ENCODE measurements around the gene RAI14.

The RAI14 gene

GRCh38 chr5:34703767-34704713 is 47.9 kb downstream of the RAI14 start:
- H3K23ac ChIP-seq (ENCODE audit: low read length in 2 of 2), result no peak overlapping the region
- H2BK15ac ChIP-seq (ENCODE audit: low read depth, poor library complexity, severe bottlenecking), result no peak overlapping the region
- H2AFZ ChIP-seq (ENCODE audit: low read depth, low read length), result no peak overlapping the region
- H3K27me3 ChIP-seq (ENCODE audit: control insufficient read depth in 1 of 2, insufficient read depth in 1 of 2, low read length in 2 of 2), result no peaks in the 10 kb centered on the region
- no peak overlapping the region for H3K4ac ChIP-seq (ENCODE audit: low read depth in 1 of 2, low read length in 2 of 2)
- no peak overlapping the region for H4K91ac ChIP-seq (ENCODE audit: low read length)
- H3K14ac ChIP-seq (ENCODE audit: low read length in 2 of 2), result no peak overlapping the region
- no peak for DNase-seq
- H2BK12ac ChIP-seq (ENCODE audit: low read length in 2 of 2), result no peak overlapping the region
- no peak overlapping the region for H3K4me2 ChIP-seq (ENCODE audit: low read length, poor library complexity, severe bottlenecking)
- H3K79me1 ChIP-seq (replicated peaks; ENCODE audit: low read length, poor library complexity, severe bottlenecking), result peaks cover 1% of the 10 kb centered on the region
- peak overlapping the region; percentile 23 for H3K27ac ChIP-seq (ENCODE audit: low read length, poor library complexity, severe bottlenecking)
- no peak overlapping the region for H3K9ac ChIP-seq (ENCODE audit: low read length)
- peaks cover 8% of the 10 kb centered on the region for H3K4me1 ChIP-seq (ENCODE audit: control insufficient read depth, insufficient read depth, low read depth, low read length)
- peaks cover 9 to 42% of the 10 kb centered on the region in 2 experiments for H3K36me3 ChIP-seq (ENCODE audit: control insufficient read depth in 1 of 2, insufficient read depth in 2 of 2, low read depth in 1 of 2, low read length in 2 of 2)
- no peak overlapping the region for H3K4me3 ChIP-seq (ENCODE audit: insufficient read depth in 1 of 2, low read depth in 1 of 2, low read length in 2 of 2)
- H2AK5ac ChIP-seq (ENCODE audit: low read length, severe bottlenecking), result no peak overlapping the region
- H3K18ac ChIP-seq (ENCODE audit: low read depth in 1 of 2, low read length in 2 of 2), result no peak overlapping the region
- no peak overlapping the region for H4K8ac ChIP-seq (ENCODE audit: low read length)
- H2BK120ac ChIP-seq (ENCODE audit: low read depth, low read length), result no peak overlapping the region
- H2BK5ac ChIP-seq (ENCODE audit: low read depth, low read length, poor library complexity, severe bottlenecking), result no peak overlapping the region
- WGBS, result 84% methylated on average over 7 of the region's 10 CpGs
- H3K9me3 ChIP-seq (ENCODE audit: control insufficient read depth, low read length), result no peaks in the 10 kb centered on the region

GRCh38 chr5:34706084-34706483 is 50.0 kb downstream of the RAI14 start:
- Histone ChIP-seq H3K27ac (ENCODE audit: low read length, poor library complexity, severe bottlenecking) (no peak overlapping the region), H3K27me3 (ENCODE audit: control insufficient read depth in 1 of 2, insufficient read depth in 1 of 2, low read length in 2 of 2) (no peaks in the 10 kb centered on the region), H2BK12ac (ENCODE audit: low read length in 2 of 2) (no peak overlapping the region), H3K4me2 (ENCODE audit: low read length, poor library complexity, severe bottlenecking) (no peak overlapping the region), H3K79me1 (replicated peaks; ENCODE audit: low read length, poor library complexity, severe bottlenecking) (no peaks in the 10 kb centered on the region), H3K36me3 (ENCODE audit: control insufficient read depth in 1 of 2, insufficient read depth in 2 of 2, low read depth in 1 of 2, low read length in 2 of 2) (peaks cover 9 to 38% of the 10 kb centered on the region in 2 experiments), H3K4ac (ENCODE audit: low read depth in 1 of 2, low read length in 2 of 2) (no peak overlapping the region), H3K4me1 (ENCODE audit: control insufficient read depth, insufficient read depth, low read depth, low read length) (peaks cover 6% of the 10 kb centered on the region), H4K8ac (ENCODE audit: low read length) (no peak overlapping the region), H2BK15ac (ENCODE audit: low read depth, poor library complexity, severe bottlenecking) (no peak overlapping the region), H3K18ac (ENCODE audit: low read depth in 1 of 2, low read length in 2 of 2) (no peak overlapping the region), H4K91ac (ENCODE audit: low read length) (no peak overlapping the region), H2AK5ac (ENCODE audit: low read length, severe bottlenecking) (no peak overlapping the region), H3K9ac (ENCODE audit: low read length) (peak overlapping the region; percentile 61), H3K4me3 (ENCODE audit: insufficient read depth in 1 of 2, low read depth in 1 of 2, low read length in 2 of 2) (no peak overlapping the region), H2BK5ac (ENCODE audit: low read depth, low read length, poor library complexity, severe bottlenecking) (no peak overlapping the region), H3K14ac (ENCODE audit: low read length in 2 of 2) (no peak overlapping the region), H2AFZ (ENCODE audit: low read depth, low read length) (no peak overlapping the region), H3K23ac (ENCODE audit: low read length in 2 of 2) (no peak overlapping the region), H3K9me3 (ENCODE audit: control insufficient read depth, low read length) (no peaks in the 10 kb centered on the region), H2BK120ac (ENCODE audit: low read depth, low read length) (no peak overlapping the region)
- DNase-seq, result no peak
- 60% methylated on average over 1 of the region's 1 CpG for WGBS

GRCh38 chr5:34707451-34708107 is 51.5 kb downstream of the RAI14 start:
- Histone ChIP-seq H3K4me2 (ENCODE audit: low read length, poor library complexity, severe bottlenecking) (no peak overlapping the region), H2AFZ (ENCODE audit: low read depth, low read length) (no peak overlapping the region)
- no peak for DNase-seq

GRCh38 chr5:34708777-34709176 is 52.6 kb downstream of the RAI14 start:
- H3K79me1 ChIP-seq (replicated peaks; ENCODE audit: low read length, poor library complexity, severe bottlenecking), result no peaks in the 10 kb centered on the region
- no peak overlapping the region for H3K4me3 ChIP-seq (ENCODE audit: insufficient read depth in 1 of 2, low read depth in 1 of 2, low read length in 2 of 2)
- peaks cover 7% of the 10 kb centered on the region for H3K4me1 ChIP-seq (ENCODE audit: control insufficient read depth, insufficient read depth, low read depth, low read length)
- H2AFZ ChIP-seq (ENCODE audit: low read depth, low read length), result no peak overlapping the region
- H3K23ac ChIP-seq (ENCODE audit: low read length in 2 of 2), result no peak overlapping the region
- H2BK15ac ChIP-seq (ENCODE audit: low read depth, poor library complexity, severe bottlenecking), result no peak overlapping the region
- H4K91ac ChIP-seq (ENCODE audit: low read length), result no peak overlapping the region
- peak overlapping the region; percentile 100 for H3K27ac ChIP-seq (ENCODE audit: low read length, poor library complexity, severe bottlenecking)
- H2BK5ac ChIP-seq (ENCODE audit: low read depth, low read length, poor library complexity, severe bottlenecking), result no peak overlapping the region
- H3K4ac ChIP-seq (ENCODE audit: low read depth in 1 of 2, low read length in 2 of 2), result no peak overlapping the region
- no peak overlapping the region for H2BK120ac ChIP-seq (ENCODE audit: low read depth, low read length)
- no peak overlapping the region for H2BK12ac ChIP-seq (ENCODE audit: low read length in 2 of 2)
- no peak overlapping the region for H4K8ac ChIP-seq (ENCODE audit: low read length)
- no peak overlapping the region for H3K14ac ChIP-seq (ENCODE audit: low read length in 2 of 2)
- no peaks in the 10 kb centered on the region for H3K27me3 ChIP-seq (ENCODE audit: control insufficient read depth in 1 of 2, insufficient read depth in 1 of 2, low read length in 2 of 2)
- 100% methylated on average over 1 of the region's 2 CpGs for WGBS
- no peak overlapping the region for H3K9ac ChIP-seq (ENCODE audit: low read length)
- H3K9me3 ChIP-seq (ENCODE audit: control insufficient read depth, low read length), result no peaks in the 10 kb centered on the region
- H3K36me3 ChIP-seq (ENCODE audit: control insufficient read depth in 1 of 2, insufficient read depth in 2 of 2, low read depth in 1 of 2, low read length in 2 of 2), result peaks cover 7 to 48% of the 10 kb centered on the region in 2 experiments
- DNase-seq, result no peak
- H2AK5ac ChIP-seq (ENCODE audit: low read length, severe bottlenecking), result peak overlapping the region; percentile 89
- H3K18ac ChIP-seq (ENCODE audit: low read depth in 1 of 2, low read length in 2 of 2), result no peak overlapping the region
- H3K4me2 ChIP-seq (ENCODE audit: low read length, poor library complexity, severe bottlenecking), result no peak overlapping the region

More at GRCh38 chr5:34707451-34708107, 51.5 kb downstream of the RAI14 start:
- no peak overlapping the region for H3K14ac ChIP-seq (ENCODE audit: low read length in 2 of 2)
- no peak overlapping the region for H2BK12ac ChIP-seq (ENCODE audit: low read length in 2 of 2)
- no peaks in the 10 kb centered on the region for H3K27me3 ChIP-seq (ENCODE audit: control insufficient read depth in 1 of 2, insufficient read depth in 1 of 2, low read length in 2 of 2)
- H2BK15ac ChIP-seq (ENCODE audit: low read depth, poor library complexity, severe bottlenecking), result no peak overlapping the region
- H3K4me3 ChIP-seq (ENCODE audit: insufficient read depth in 1 of 2, low read depth in 1 of 2, low read length in 2 of 2), result no peak overlapping the region
- H3K9me3 ChIP-seq (ENCODE audit: control insufficient read depth, low read length), result no peaks in the 10 kb centered on the region
- H2BK120ac ChIP-seq (ENCODE audit: low read depth, low read length), result no peak overlapping the region
- H3K4me1 ChIP-seq (ENCODE audit: control insufficient read depth, insufficient read depth, low read depth, low read length), result peaks cover 7% of the 10 kb centered on the region
- H3K9ac ChIP-seq (ENCODE audit: low read length), result no peak overlapping the region
- H2BK5ac ChIP-seq (ENCODE audit: low read depth, low read length, poor library complexity, severe bottlenecking), result no peak overlapping the region
- no peaks in the 10 kb centered on the region for H3K79me1 ChIP-seq (replicated peaks; ENCODE audit: low read length, poor library complexity, severe bottlenecking)
- no peak overlapping the region for H2AK5ac ChIP-seq (ENCODE audit: low read length, severe bottlenecking)
- peaks cover 7 to 42% of the 10 kb centered on the region in 2 experiments for H3K36me3 ChIP-seq (ENCODE audit: control insufficient read depth in 1 of 2, insufficient read depth in 2 of 2, low read depth in 1 of 2, low read length in 2 of 2)
- no peak overlapping the region for H3K4ac ChIP-seq (ENCODE audit: low read depth in 1 of 2, low read length in 2 of 2)
- no peak overlapping the region for H3K18ac ChIP-seq (ENCODE audit: low read depth in 1 of 2, low read length in 2 of 2)
- no peak overlapping the region for H4K8ac ChIP-seq (ENCODE audit: low read length)
- WGBS, result 63% methylated on average over 4 of the region's 5 CpGs
- H3K27ac ChIP-seq (ENCODE audit: low read length, poor library complexity, severe bottlenecking), result peak overlapping the region; percentile 51
- no peak overlapping the region for H3K23ac ChIP-seq (ENCODE audit: low read length in 2 of 2)
- no peak overlapping the region for H4K91ac ChIP-seq (ENCODE audit: low read length)
